Measurements from ENCODE around the gene MPHOSPH6. TPM values are rescaled to one million over a fixed set of nuclear protein-coding genes. Genes with fewer than 3 reads are reported as not detected.

Gene MPHOSPH6
- total and polyA plus RNA-seq, 2 of the 13 experiments (the other 11 are each of a cell fraction or from before 2014, with no cell fraction given), result 28.4 to 76.4 TPM

DNA sequence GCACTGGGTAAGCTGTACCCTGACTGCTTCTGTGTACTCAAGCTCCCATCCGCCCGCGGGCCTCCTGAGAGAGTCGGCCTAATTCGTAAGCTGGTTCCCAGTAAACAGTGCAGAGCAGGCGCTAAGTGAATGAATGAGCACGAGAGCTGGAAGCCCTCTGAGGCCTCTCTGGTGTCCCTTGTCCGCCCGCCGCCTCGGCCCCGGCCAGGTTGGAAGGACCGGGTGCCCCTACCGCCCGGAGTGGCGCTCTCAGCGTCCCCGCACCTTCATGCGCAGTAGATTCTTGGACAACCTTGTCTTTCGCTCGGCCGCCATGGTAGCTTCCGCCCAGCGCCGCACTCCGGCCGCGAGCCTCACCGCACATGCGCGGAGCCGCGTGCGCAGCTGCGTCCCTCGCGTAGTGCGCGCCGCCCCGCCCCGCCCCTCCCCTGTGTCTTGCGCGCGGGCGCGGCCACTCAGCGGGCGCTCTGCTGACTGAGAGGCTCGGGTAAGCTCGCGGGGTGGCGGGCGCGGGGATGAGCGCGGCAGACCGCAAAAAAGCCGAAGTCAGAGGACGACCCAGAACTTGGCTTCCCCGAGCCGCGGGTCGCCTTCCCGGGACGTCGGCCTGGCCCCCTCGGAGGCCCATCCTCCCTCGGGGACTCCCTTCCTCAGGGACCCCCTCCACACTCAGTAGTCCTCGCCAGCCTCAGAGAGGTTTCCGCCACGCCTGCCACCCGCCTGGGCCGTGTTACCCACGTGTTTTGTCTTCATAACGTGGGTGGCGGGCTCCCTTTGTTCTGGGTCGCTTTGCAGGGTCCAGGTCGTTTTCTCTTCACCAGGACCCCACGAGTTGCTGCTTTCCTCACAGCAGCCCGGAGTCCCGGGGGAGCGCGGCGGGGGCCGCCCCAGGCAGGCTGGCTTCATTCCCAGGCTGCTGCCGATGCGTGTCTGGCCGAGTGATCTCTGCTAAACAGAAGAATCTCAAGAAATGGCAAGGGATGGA is at the start of gene MPHOSPH6 (continued):
- TF ChIP-seq ZNF609 (CRISPR knock-in tag; IDR thresholded peaks at IDR 0.05; ENCODE audit: borderline replicate concordance), result peak; percentile 82; the same call in 1 of the 2 replicates
- no peak for TF ChIP-seq FOXA1 (IDR thresholded peaks at IDR 0.05)
- TF ChIP-seq FOXA1 (CRISPR knock-in tag; IDR thresholded peaks at IDR 0.05), result peak; percentile 73
- TF ChIP-seq IKZF5 (CRISPR knock-in tag; IDR thresholded peaks at IDR 0.05), result peak; percentile 93
- TF ChIP-seq DZIP1 (CRISPR knock-in tag; IDR thresholded peaks at IDR 0.05), result 0 out of 2 replicates have a peak, but pooled peaks have one; percentile 56
- peak; percentile 79 for TF ChIP-seq ZNF331 (CRISPR knock-in tag; IDR thresholded peaks at IDR 0.05)
- peak; percentile 54 for TF ChIP-seq ZMYM3 (CRISPR knock-in tag; IDR thresholded peaks at IDR 0.05)
- TF ChIP-seq MAFK (conservative IDR thresholded peaks at IDR 0.05 in 1 of 2, IDR thresholded peaks at IDR 0.05 in 1 of 2; ENCODE audit: low read length in 2 of 2), result no peak
- TF ChIP-seq ARID2 (CRISPR knock-in tag; IDR thresholded peaks at IDR 0.05; ENCODE audit: borderline replicate concordance), result peak; percentile 88
- peak; percentile 74 for TF ChIP-seq RXRA (CRISPR knock-in tag; IDR thresholded peaks at IDR 0.05)
- TF ChIP-seq ZNF326 (CRISPR knock-in tag; IDR thresholded peaks at IDR 0.05; ENCODE audit: borderline replicate concordance), result no peak
- TF ChIP-seq ZNF737 (CRISPR knock-in tag; IDR thresholded peaks at IDR 0.05; ENCODE audit: borderline replicate concordance), result no peak; the same call in 1 of the 2 replicates
- TF ChIP-seq SMAD9 (CRISPR knock-in tag; IDR thresholded peaks at IDR 0.05), result peak; percentile 92; the same call in 1 of the 2 replicates
- TF ChIP-seq MBD4 (IDR thresholded peaks at IDR 0.05; ENCODE audit: borderline replicate concordance, low read length), result no peak
- peak; percentile 93; the same call in 1 of the 2 replicates for TF ChIP-seq NFKB2 (CRISPR knock-in tag; IDR thresholded peaks at IDR 0.05; ENCODE audit: borderline replicate concordance)
- TF ChIP-seq POLR2AphosphoS5 (IDR thresholded peaks at IDR 0.05; ENCODE audit: low read depth, low read length), result peak; percentile 88
- TF ChIP-seq AGO1 (IDR thresholded peaks at IDR 0.05; ENCODE audit: low read depth, low read length, poor library complexity, severe bottlenecking), result peak; percentile 86
- TF ChIP-seq, protein P1, sequence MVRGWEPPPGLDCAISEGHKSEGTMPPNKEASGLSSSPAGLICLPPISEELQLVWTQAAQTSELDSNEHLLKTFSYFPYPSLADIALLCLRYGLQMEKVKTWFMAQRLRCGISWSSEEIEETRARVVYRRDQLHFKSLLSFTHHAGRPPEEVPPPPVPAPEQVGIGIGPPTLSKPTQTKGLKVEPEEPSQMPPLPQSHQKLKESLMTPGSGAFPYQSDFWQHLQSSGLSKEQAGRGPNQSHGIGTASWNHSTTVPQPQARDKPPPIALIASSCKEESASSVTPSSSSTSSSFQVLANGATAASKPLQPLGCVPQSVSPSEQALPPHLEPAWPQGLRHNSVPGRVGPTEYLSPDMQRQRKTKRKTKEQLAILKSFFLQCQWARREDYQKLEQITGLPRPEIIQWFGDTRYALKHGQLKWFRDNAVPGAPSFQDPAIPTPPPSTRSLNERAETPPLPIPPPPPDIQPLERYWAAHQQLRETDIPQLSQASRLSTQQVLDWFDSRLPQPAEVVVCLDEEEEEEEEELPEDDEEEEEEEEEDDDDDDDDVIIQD (CRISPR knock-in tag; IDR thresholded peaks at IDR 0.05; ENCODE audit: low read depth), result 0 out of 2 replicates have a peak, but pooled peaks have one; percentile 15

Data from HepG2 (cell line).